Uterus (tissue), 2 donors: Measurements from ENCODE around the gene PLCH2.

Experiments
- POLR2A ChIP-seq, 2 donors: fragments of 450-650 bp; IDR thresholded peaks; one replicate each; pipeline ENCODE4 v1.6.1; 2016; ENCODE audit warnings: antibody characterized with exemption in 2 of 2, mild to moderate bottlenecking in 1 of 2, moderate library complexity in 1 of 2
- TF ChIP-seq, protein P1 (sequence below), 4 experiments: fragments of 200-600 bp in 2 of 4; fragments of 450-650 bp in 2 of 4; sonication (generic) in 2 of 4; IDR thresholded peaks; one replicate each; pipeline ENCODE4 v1.5.1; 2016 to 2019; ENCODE audit warnings: antibody characterized with exemption in 4 of 4, mild to moderate bottlenecking in 2 of 4, moderate library complexity in 1 of 4

DNA sequence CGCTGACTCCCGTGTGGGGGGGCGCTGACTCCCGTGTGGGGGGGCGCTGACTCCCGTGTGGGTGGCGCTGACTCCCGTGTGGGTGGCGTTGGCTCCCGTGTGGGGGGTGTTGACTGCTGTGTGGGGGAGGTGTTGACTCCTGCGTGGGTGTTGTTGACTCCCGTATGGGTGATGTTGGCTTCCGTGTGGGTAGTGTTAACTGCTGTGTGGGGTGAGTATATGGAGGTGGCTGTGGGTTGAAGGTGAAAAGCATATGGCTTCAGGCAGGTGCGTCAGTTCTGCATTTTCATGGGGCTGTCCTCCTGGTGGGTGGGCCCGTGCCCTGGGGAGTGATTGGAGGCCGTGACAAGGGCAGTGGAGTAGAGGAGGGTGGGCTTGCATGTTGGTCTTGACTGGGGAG lies 7.9 kb downstream of the PLCH2 start:
- TF ChIP-seq, protein P1, sequence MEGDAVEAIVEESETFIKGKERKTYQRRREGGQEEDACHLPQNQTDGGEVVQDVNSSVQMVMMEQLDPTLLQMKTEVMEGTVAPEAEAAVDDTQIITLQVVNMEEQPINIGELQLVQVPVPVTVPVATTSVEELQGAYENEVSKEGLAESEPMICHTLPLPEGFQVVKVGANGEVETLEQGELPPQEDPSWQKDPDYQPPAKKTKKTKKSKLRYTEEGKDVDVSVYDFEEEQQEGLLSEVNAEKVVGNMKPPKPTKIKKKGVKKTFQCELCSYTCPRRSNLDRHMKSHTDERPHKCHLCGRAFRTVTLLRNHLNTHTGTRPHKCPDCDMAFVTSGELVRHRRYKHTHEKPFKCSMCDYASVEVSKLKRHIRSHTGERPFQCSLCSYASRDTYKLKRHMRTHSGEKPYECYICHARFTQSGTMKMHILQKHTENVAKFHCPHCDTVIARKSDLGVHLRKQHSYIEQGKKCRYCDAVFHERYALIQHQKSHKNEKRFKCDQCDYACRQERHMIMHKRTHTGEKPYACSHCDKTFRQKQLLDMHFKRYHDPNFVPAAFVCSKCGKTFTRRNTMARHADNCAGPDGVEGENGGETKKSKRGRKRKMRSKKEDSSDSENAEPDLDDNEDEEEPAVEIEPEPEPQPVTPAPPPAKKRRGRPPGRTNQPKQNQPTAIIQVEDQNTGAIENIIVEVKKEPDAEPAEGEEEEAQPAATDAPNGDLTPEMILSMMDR (IDR thresholded peaks at IDR 0.05), result no peak
- no peak for TF ChIP-seq POLR2A (IDR thresholded peaks at IDR 0.05)
